Transverse colon (tissue), 4 donors: ENCODE results near the gene ENTPD5. TPM values are rescaled to one million over a fixed set of nuclear protein-coding genes. Genes with fewer than 3 reads are reported as not detected.
"Not testable (repeated sequence)": the region's sequence is repeated elsewhere in the genome, so short reads cannot be mapped to it uniquely, and the experiment has no call there.

Experiments
- DNase-seq: peaks from one replicate; pipeline ENCODE4 v3.0.0-alpha.2; 2019
- H3K27ac ChIP-seq, 4 donors: fragments of 200-600 bp; sonication (generic); 2 replicates each; pipeline ENCODE4 v1.5.1; 2016 to 2018; ENCODE audit warnings: inconsistent platforms in 4 of 4
- H3K27me3 ChIP-seq: fragments of 200-600 bp; sonication (generic); 2 replicates; pipeline ENCODE4 v1.5.1; 2017; ENCODE audit warnings: inconsistent platforms
- H3K36me3 ChIP-seq, 4 donors: fragments of 200-600 bp; sonication (generic); 2 replicates each; pipeline ENCODE4 v1.5.1; 2017 to 2019; ENCODE audit warnings: inconsistent platforms in 4 of 4
- H3K4me1 ChIP-seq, 4 donors: fragments of 200-600 bp; sonication (generic); 2 replicates each; pipeline ENCODE4 v1.5.1; 2017 to 2020; ENCODE audit warnings: inconsistent platforms in 4 of 4
- H3K4me3 ChIP-seq, 4 donors: fragments of 200-600 bp; sonication (generic); 1 replicate in 1 of 4; 2 replicates in 3 of 4; pipeline versions ENCODE4 v1.5.1 to v1.6.1; 2017 to 2019; ENCODE audit warnings: inconsistent platforms in 4 of 4
- H3K9me3 ChIP-seq, 2 donors: fragments of 200-600 bp; sonication (generic); 2 replicates each; pipeline ENCODE4 v1.5.1; 2017 to 2019; ENCODE audit warnings: inconsistent platforms in 2 of 2
- EP300 ChIP-seq: sonication (generic); formaldehyde crosslinking; IDR thresholded peaks from one replicate; pipeline ENCODE4 v1.6.1; 2017; ENCODE audit warnings: antibody characterized with exemption, low read depth
- POLR2A ChIP-seq: fragments of 450-650 bp; IDR thresholded peaks from one replicate; pipeline ENCODE4 v1.6.1; 2016; ENCODE audit warnings: antibody characterized with exemption, mild to moderate bottlenecking, moderate library complexity
- POLR2AphosphoS5 ChIP-seq, 3 donors: sonication (generic); formaldehyde crosslinking; IDR thresholded peaks; one replicate each; pipeline ENCODE4 v1.6.1; 2016; ENCODE audit warnings: antibody characterized with exemption in 3 of 3
- WGBS, 2 donors: methylation state at CpG; one replicate each; pipeline ENCODE4 v1.1.5; 2018; ENCODE audit warnings: low coverage in 1 of 2; 5-methylcytosine and 5-hydroxymethylcytosine counted together
- in situ Hi-C, 4 donors: fragments of 200-750 bp; cut with MboI; loops; one replicate each; pipeline versions ENCODE4 v1.15.0 to v1.15.1; 2017; ENCODE audit warnings: low sequenced_read_pairs in 3 of 4, low pct_ligation_motif_present in 1 of 4, low pct_unique_long_range_greater_than_20kb in 1 of 4
- intact Hi-C: fragments of 100-400 bp; cut with DNase I; formaldehyde crosslinking; loops from one replicate; pipeline ENCODE4 v1.15.1; 2023; ENCODE audit warnings: low total_unique reads
- total RNA-seq, 4 donors: library from RNA; depleted of rRNA; stranded (reverse); fragments of >200 nt; gene quantifications; one replicate each; pipeline ENCODE4 v1.1.0, GENCODE V29; 2016
- TF ChIP-seq, protein P1 (sequence below), 5 experiments: fragments of 200-600 bp in 3 of 5; fragments of 450-650 bp in 2 of 5; sonication (generic) in 3 of 5; IDR thresholded peaks; 1 replicate in 2 of 5; 2 replicates in 3 of 5; pipeline ENCODE4 v1.5.1; 2016 to 2017; ENCODE audit warnings: antibody characterized with exemption in 5 of 5, inconsistent platforms in 3 of 5, mild to moderate bottlenecking in 2 of 5, moderate library complexity in 1 of 5

The ENTPD5 gene
- total RNA-seq, 4 donors from 2014 or later = 60.9 to 311 (median 219) TPM

- no peak for DNase-seq
- intact Hi-C loops (no loop called here), in situ Hi-C loops (no loop called here)
- H3K4me1 ChIP-seq = no peaks in the 10 kb centered on the region
- no peaks in the 10 kb centered on the region for H3K9me3 ChIP-seq
- 100% methylated on average over 1 of the region's 1 CpG for WGBS, 2 donors
- H3K27ac ChIP-seq = no peak overlapping the region
- no peak for TF ChIP-seq POLR2A
- TF ChIP-seq POLR2AphosphoS5 (IDR thresholded peaks at IDR 0.05) = no peak
- TF ChIP-seq EP300 = no peak
- TF ChIP-seq, protein P1, sequence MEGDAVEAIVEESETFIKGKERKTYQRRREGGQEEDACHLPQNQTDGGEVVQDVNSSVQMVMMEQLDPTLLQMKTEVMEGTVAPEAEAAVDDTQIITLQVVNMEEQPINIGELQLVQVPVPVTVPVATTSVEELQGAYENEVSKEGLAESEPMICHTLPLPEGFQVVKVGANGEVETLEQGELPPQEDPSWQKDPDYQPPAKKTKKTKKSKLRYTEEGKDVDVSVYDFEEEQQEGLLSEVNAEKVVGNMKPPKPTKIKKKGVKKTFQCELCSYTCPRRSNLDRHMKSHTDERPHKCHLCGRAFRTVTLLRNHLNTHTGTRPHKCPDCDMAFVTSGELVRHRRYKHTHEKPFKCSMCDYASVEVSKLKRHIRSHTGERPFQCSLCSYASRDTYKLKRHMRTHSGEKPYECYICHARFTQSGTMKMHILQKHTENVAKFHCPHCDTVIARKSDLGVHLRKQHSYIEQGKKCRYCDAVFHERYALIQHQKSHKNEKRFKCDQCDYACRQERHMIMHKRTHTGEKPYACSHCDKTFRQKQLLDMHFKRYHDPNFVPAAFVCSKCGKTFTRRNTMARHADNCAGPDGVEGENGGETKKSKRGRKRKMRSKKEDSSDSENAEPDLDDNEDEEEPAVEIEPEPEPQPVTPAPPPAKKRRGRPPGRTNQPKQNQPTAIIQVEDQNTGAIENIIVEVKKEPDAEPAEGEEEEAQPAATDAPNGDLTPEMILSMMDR (IDR thresholded peaks at IDR 0.05) = no peak
- no peaks in the 10 kb centered on the region for H3K27me3 ChIP-seq
- H3K36me3 ChIP-seq = peaks cover 0 to 37% (median 13%) of the 10 kb centered on the region in 4 donors
- no peak overlapping the region for H3K4me3 ChIP-seq
These were observed 82.5 kb downstream of the ENTPD5 start for GRCh38 chr14:73936548-73936947.

- H3K27ac ChIP-seq = no peak overlapping the region
- 76 to 85% methylated on average over 1 to 2 of the region's 2 CpGs for WGBS, 2 donors
- peaks cover 0 to 41% (median 17%) of the 10 kb centered on the region in 4 donors for H3K36me3 ChIP-seq
- H3K4me3 ChIP-seq = no peak overlapping the region
- H3K27me3 ChIP-seq = no peaks in the 10 kb centered on the region
- in situ Hi-C loops (no loop called here), intact Hi-C loops (no loop called here)
- H3K9me3 ChIP-seq = no peaks in the 10 kb centered on the region
- no peak for TF ChIP-seq POLR2A
- TF ChIP-seq, protein P1 (IDR thresholded peaks at IDR 0.05) = peak in 2 of 5 experiments; percentile 24 to 29
- no peaks in the 10 kb centered on the region for H3K4me1 ChIP-seq
- DNase-seq = no peak
These were observed 83.4 kb downstream of the ENTPD5 start for GRCh38 chr14:73935666-73936065.

- Histone ChIP-seq H3K27ac (no peak overlapping the region), H3K4me3 (no peak overlapping the region), H3K9me3 (no peaks in the 10 kb centered on the region), H3K36me3 (peaks cover 0 to 93% (median 43%) of the 10 kb centered on the region in 4 donors), H3K4me1 (no peaks in the 10 kb centered on the region), H3K27me3 (no peaks in the 10 kb centered on the region)
- intact Hi-C loops (loop anchor here (5.0 kb wide), 1 partner anchor 568 kb away; the partner anchor contains the start of genes ISCA2 and NPC2), in situ Hi-C loops (no loop called here)
- WGBS, 2 donors = 73 to 83% methylated on average over 3 to 5 of the region's 5 CpGs
- TF ChIP-seq, protein P1 (IDR thresholded peaks at IDR 0.05) = no peak
- no peak for TF ChIP-seq POLR2AphosphoS5 (IDR thresholded peaks at IDR 0.05)
- TF ChIP-seq POLR2A = no peak
- TF ChIP-seq EP300 = no peak
- no peak for DNase-seq
These were observed 94.8 kb downstream of the ENTPD5 start for GRCh38 chr14:73924337-73924736.

DNA sequence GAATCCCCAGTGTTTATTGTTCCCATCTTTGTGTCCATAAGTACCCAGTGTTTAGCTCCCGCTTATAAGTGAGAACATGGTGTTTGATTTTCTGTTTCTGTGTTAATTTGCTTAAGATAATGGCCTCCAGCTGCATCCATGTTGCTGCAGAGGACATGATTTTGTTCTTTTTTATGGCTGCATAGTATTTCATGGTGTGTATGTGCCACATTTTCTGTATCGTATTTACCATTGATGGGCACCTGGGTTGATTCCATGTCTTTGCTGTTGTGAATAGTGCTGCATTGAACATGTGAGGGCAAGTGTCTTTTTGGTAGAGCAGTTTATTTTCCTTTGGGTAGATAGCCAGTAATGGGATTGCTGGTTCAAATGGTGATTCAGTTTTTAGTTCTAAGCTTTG, 99.6 kb downstream of the ENTPD5 start:
- in situ Hi-C loops, intact Hi-C loops, H3K27me3 ChIP-seq, H3K9me3 ChIP-seq, DNase-seq, H3K4me1 ChIP-seq, H3K27ac ChIP-seq, H3K4me3 ChIP-seq: not testable (repeated sequence)
- H3K36me3 ChIP-seq = peaks cover 0 to 63% (median 27%) of the 10 kb centered on the region in 4 donors
- WGBS, 2 donors = 93 to 97% methylated on average over 2 of the region's 2 CpGs

DNA sequence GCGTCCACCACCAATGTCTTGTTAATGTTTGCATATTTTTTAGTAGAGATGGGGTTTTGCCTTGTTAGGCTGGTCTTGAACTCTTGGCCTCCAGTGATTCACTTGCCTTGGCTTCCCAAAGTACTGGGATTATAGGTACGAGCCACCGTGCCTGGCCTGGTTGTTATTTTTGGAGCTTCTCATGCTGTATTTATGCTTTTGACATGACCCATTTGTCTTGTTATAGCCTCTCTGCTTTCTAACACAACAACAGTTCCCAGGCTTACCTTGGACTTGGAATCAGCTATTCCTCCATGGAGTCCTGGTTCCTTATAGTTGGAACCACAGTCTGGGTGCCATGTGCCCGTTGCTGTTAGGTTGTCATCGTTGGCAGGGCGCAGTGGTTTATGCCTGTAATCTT, 102.8 kb downstream of the ENTPD5 start:
- Histone ChIP-seq H3K27me3 (no peaks in the 10 kb centered on the region), H3K4me1 (no peaks in the 10 kb centered on the region), H3K4me3 (no peak overlapping the region), H3K36me3 (peaks cover 0 to 58% (median 16%) of the 10 kb centered on the region in 4 donors), H3K9me3 (no peaks in the 10 kb centered on the region), H3K27ac (no peak overlapping the region)
- no peak for DNase-seq
- in situ Hi-C loops (no loop called here), intact Hi-C loops (no loop called here)
- TF ChIP-seq, protein P1 (IDR thresholded peaks at IDR 0.05) = no peak
- TF ChIP-seq POLR2A (no peak), EP300 (no peak), POLR2AphosphoS5 (IDR thresholded peaks at IDR 0.05) (no peak)
- WGBS, 2 donors = 71 to 90% methylated on average over 3 to 6 of the region's 6 CpGs
